Smooth muscle cell (in vitro differentiated cells): ENCODE results near the gene ACR. TPM values are rescaled to one million over a fixed set of nuclear protein-coding genes. Genes with fewer than 3 reads are reported as not detected.

Experiments
- DNase-seq: peaks from one replicate; lab custom pipeline; 2025; ENCODE audit not compliant: unreplicated experiment; lab: John Stamatoyannopoulos, UW
- H2AFZ ChIP-seq: fragments of 200-600 bp; sonication (generic); 2 replicates; pipeline ENCODE4 v1.6.0; 2016; ENCODE audit warnings: antibody characterized with exemption, low read depth, mild to moderate bottlenecking
- H3F3A ChIP-seq: fragments of 200-600 bp; sonication (generic); 2 replicates; pipeline ENCODE4 v1.6.0; 2017; ENCODE audit warnings: antibody characterized with exemption, low read depth
- H3K27ac ChIP-seq: fragments of 200-600 bp; sonication (generic); 2 replicates; pipeline ENCODE4 v1.5.1; 2016; ENCODE audit warnings: low read depth, mild to moderate bottlenecking
- H3K27me3 ChIP-seq: fragments of 200-600 bp; sonication (generic); 2 replicates; pipeline ENCODE4 v1.6.1; 2016; ENCODE audit warnings: low read depth, mild to moderate bottlenecking
- H3K36me3 ChIP-seq: fragments of 200-600 bp; sonication (generic); 2 replicates; pipeline ENCODE4 v1.5.1; 2016; ENCODE audit warnings: low read depth
- H3K4me1 ChIP-seq: fragments of 200-600 bp; sonication (generic); 2 replicates; pipeline ENCODE4 v1.5.1; 2016; ENCODE audit warnings: low read depth
- H3K4me2 ChIP-seq: fragments of 200-600 bp; sonication (generic); 2 replicates; pipeline ENCODE4 v1.6.0; 2016; ENCODE audit warnings: mild to moderate bottlenecking
- H3K4me3 ChIP-seq: fragments of 200-600 bp; sonication (generic); 2 replicates; pipeline ENCODE4 v1.5.1; 2016; ENCODE audit warnings: mild to moderate bottlenecking
- H3K79me2 ChIP-seq: fragments of 200-600 bp; sonication (generic); 2 replicates; pipeline ENCODE4 v1.6.0; 2016; ENCODE audit warnings: low read depth, mild to moderate bottlenecking
- H3K9ac ChIP-seq: fragments of 200-600 bp; sonication (generic); 2 replicates; pipeline ENCODE4 v1.6.0; 2016; ENCODE audit warnings: low read depth
- H3K9me3 ChIP-seq: fragments of 200-600 bp; sonication (generic); replicated peaks from 2 replicates; pipeline ENCODE4 v1.5.1; 2016; ENCODE audit warnings: low read depth
- H4K20me1 ChIP-seq: fragments of 200-600 bp; sonication (generic); 2 replicates; pipeline ENCODE4 v1.6.0; 2016; ENCODE audit warnings: low read depth
- WGBS: methylation state at CpG from one replicate; pipeline ENCODE4 v1.1.7; 2016; ENCODE audit warnings: low lambda C conversion rate; 5-methylcytosine and 5-hydroxymethylcytosine counted together
- polyA plus RNA-seq: library from polyadenylated mRNA; unstranded; fragments of >200 nt; fragmentation: Nextera tagmentation; extraction: Ambion mirVana; gene quantifications from 2 replicates; pipeline ENCODE4 v1.2.1, GENCODE V29; 2016
- total RNA-seq: library from RNA; depleted of rRNA; stranded (reverse); fragments of >200 nt; gene quantifications from 2 replicates; pipeline ENCODE4 v1.2.3, GENCODE V29; 2014
- TF ChIP-seq, protein P1 (sequence below): fragments of 200-600 bp; sonication (generic); IDR thresholded peaks from 2 replicates; pipeline ENCODE4 v1.5.1; 2017; ENCODE audit warnings: borderline replicate concordance, mild to moderate bottlenecking, antibody characterized with exemption; ENCODE audit not compliant: insufficient read depth, poor library complexity, severe bottlenecking

Gene ACR
- total and polyA plus RNA-seq, 2 experiments from 2014 or later: 0.27 TPM; not detected in 1

DNA sequence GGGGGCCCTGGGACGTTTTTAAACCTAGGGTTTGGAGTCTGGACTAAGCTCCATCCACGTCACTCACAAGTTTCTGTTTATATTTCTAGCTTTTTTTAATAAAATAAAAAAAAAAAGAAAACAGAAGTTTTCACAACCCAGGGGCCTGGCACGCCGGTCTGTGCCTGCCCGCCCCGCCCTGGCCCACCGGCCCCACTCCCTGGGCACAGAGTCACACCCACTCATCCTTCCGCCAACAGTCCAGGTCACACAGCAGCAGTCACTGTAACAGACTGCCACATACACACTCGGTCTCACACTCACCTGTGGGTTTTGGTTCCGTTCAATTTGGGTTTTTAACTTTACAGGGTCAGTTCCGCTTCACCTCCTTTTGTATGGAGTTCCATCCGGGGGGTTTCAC lies 5.3 kb upstream of the ACR start:
- H3K27ac ChIP-seq: no peak overlapping the region
- no peak overlapping the region for H3K4me3 ChIP-seq
- no peak overlapping the region for H2AFZ ChIP-seq
- H3K27me3 ChIP-seq: peaks cover 45% of the 10 kb centered on the region
- WGBS: 92% methylated on average over 12 of the region's 12 CpGs
- H4K20me1 ChIP-seq: peaks cover 6% of the 10 kb centered on the region
- H3K9me3 ChIP-seq: no peaks in the 10 kb centered on the region
- H3K9ac ChIP-seq: no peak overlapping the region
- no peaks in the 10 kb centered on the region for H3K36me3 ChIP-seq
- no peak for DNase-seq
- H3K4me1 ChIP-seq: no peaks in the 10 kb centered on the region
- TF ChIP-seq, protein P1, sequence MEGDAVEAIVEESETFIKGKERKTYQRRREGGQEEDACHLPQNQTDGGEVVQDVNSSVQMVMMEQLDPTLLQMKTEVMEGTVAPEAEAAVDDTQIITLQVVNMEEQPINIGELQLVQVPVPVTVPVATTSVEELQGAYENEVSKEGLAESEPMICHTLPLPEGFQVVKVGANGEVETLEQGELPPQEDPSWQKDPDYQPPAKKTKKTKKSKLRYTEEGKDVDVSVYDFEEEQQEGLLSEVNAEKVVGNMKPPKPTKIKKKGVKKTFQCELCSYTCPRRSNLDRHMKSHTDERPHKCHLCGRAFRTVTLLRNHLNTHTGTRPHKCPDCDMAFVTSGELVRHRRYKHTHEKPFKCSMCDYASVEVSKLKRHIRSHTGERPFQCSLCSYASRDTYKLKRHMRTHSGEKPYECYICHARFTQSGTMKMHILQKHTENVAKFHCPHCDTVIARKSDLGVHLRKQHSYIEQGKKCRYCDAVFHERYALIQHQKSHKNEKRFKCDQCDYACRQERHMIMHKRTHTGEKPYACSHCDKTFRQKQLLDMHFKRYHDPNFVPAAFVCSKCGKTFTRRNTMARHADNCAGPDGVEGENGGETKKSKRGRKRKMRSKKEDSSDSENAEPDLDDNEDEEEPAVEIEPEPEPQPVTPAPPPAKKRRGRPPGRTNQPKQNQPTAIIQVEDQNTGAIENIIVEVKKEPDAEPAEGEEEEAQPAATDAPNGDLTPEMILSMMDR: no peak
- H3K79me2 ChIP-seq: no peaks in the 10 kb centered on the region
- no peaks in the 10 kb centered on the region for H3F3A ChIP-seq
- H3K4me2 ChIP-seq: no peak overlapping the region

DNA sequence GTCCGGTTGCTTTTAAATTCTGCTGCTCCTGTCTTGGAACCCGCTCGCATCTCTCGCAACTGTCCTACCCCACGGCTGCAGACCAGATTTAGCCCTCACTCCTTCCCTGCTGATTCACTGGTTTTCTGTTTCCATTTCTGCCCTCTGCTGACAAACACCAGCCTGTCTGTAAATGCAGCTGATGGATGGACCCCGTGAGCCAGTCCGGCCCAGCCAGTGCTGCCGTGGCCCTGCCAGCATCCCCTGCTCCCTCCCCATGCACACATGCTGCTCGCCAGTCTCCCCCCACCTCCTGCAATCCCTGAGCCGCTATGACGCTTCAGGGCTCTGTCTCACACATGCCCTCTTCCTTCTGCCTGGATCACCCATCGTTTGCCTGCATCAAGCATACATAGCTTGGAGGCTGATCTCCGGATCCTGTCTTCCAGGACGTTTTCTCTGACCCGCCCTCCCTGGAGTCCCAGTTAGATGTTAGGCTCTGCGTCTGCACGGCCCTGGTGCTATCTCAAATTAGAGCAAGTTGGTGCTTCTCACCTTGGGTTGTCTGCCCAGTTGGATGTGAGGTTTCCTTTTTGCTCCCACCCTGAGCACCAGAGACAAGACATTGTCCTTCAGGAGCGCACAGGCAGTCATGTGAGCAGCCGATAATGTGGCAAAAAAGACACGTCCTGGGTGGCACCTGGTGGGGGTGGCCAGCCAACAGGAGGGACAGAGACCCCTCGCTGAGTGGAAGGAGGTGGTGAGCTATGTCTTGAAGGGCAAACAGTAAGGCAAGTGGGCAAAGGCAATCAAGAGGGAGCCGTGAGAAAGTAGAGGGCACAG lies 4.3 kb upstream of the ACR start:
- Histone ChIP-seq H3K9me3 (no peaks in the 10 kb centered on the region), H2AFZ (no peak overlapping the region), H3K9ac (no peak overlapping the region), H3K4me3 (no peak overlapping the region), H3K4me1 (no peaks in the 10 kb centered on the region), H3K36me3 (no peaks in the 10 kb centered on the region), H3K4me2 (no peak overlapping the region), H3K27me3 (peaks cover 52% of the 10 kb centered on the region), H4K20me1 (no peaks in the 10 kb centered on the region), H3K27ac (no peak overlapping the region), H3F3A (no peaks in the 10 kb centered on the region), H3K79me2 (no peaks in the 10 kb centered on the region)
- TF ChIP-seq, protein P1: no peak
- no peak for DNase-seq
- 74% methylated on average over 22 of the region's 22 CpGs for WGBS

DNA sequence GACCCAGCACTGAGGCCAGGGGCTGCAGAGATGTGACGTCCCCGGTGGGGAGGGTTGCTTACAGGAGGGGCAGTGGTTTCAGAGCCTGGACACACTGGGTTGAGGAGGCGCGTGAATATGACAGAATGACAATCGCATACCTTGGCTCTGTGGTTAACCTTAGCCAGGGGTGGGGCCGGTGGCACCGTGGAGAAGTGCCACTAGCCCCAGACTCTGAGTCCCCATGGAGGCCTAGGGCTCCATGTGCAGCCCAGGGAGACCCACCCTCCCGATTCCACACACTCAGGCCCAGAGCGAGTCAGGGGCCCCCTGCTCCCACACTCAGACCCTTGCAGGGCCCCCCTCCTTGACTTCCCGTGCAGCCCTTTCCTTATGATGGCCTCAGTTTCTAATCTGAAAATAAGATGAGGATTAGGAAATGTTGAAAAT lies 3.6 kb upstream of the ACR start:
- no peak overlapping the region for H3K27ac ChIP-seq
- DNase-seq: no peak
- no peak overlapping the region for H3K4me2 ChIP-seq
- H3K36me3 ChIP-seq: no peaks in the 10 kb centered on the region
- no peaks in the 10 kb centered on the region for H3K79me2 ChIP-seq
- peaks cover 57% of the 10 kb centered on the region for H3K27me3 ChIP-seq
- TF ChIP-seq, protein P1: no peak
- no peaks in the 10 kb centered on the region for H3F3A ChIP-seq
- H3K4me3 ChIP-seq: no peak overlapping the region
- WGBS: 88% methylated on average over 10 of the region's 10 CpGs
- no peaks in the 10 kb centered on the region for H3K4me1 ChIP-seq
- no peak overlapping the region for H2AFZ ChIP-seq
- no peak overlapping the region for H3K9ac ChIP-seq
- H4K20me1 ChIP-seq: no peaks in the 10 kb centered on the region
- H3K9me3 ChIP-seq: no peaks in the 10 kb centered on the region
